PFSK-1 (cell line): ENCODE results near the gene FBXO8.

Experiments used
- FOXP2 ChIP-seq: optimal IDR thresholded peaks from 2 replicates; pipeline ENCODE3; 2011; ENCODE audit warnings: borderline replicate concordance, control low read depth, inconsistent platforms; ENCODE audit not compliant: insufficient read depth; ENCODE audit errors: extremely low read length, extremely low read depth
- POLR2AphosphoS5 ChIP-seq: IDR thresholded peaks from 2 replicates; pipeline ENCODE4 v1.6.1; 2012; ENCODE audit warnings: low read depth, mild to moderate bottlenecking, control low read depth, low read length, moderate library complexity
- REST ChIP-seq, 2 experiments: IDR thresholded peaks; 2 replicates each; pipeline versions ENCODE4 v1.6.1 to v1.8.0; 2011 to 2012; ENCODE audit warnings: low read depth in 2 of 2, low read length in 2 of 2, control low read depth in 1 of 2, inconsistent platforms in 1 of 2, mild to moderate bottlenecking in 1 of 2, moderate library complexity in 1 of 2; ENCODE audit not compliant: insufficient read depth in 1 of 2
- SIN3A ChIP-seq: IDR thresholded peaks from 2 replicates; pipeline ENCODE4 v1.6.1; 2012; ENCODE audit warnings: mild to moderate bottlenecking, low read length, moderate library complexity, borderline replicate concordance; ENCODE audit not compliant: insufficient read depth
- TAF1 ChIP-seq: IDR thresholded peaks from 2 replicates; pipeline ENCODE4 v1.6.1; 2012; ENCODE audit warnings: low read length, control low read depth, borderline replicate concordance; ENCODE audit not compliant: insufficient read depth

FBXO8 gene

GRCh38 chr4:174215961-174216680, 67.3 kb downstream of the FBXO8 start:
- TF ChIP-seq TAF1 (no peak), REST (IDR thresholded peaks at IDR 0.05; ENCODE audit: insufficient read depth in 1 of 2, low read depth in 2 of 2, low read length in 2 of 2) (no peak), POLR2AphosphoS5 (no peak)

GRCh38 chr4:174215057-174215456, 68.4 kb downstream of the FBXO8 start:
- TF ChIP-seq REST (IDR thresholded peaks at IDR 0.05; ENCODE audit: insufficient read depth in 1 of 2, low read depth in 2 of 2, low read length in 2 of 2) (no peak), TAF1 (no peak), SIN3A (no peak), POLR2AphosphoS5 (no peak), FOXP2 (no peak)

- TF ChIP-seq SIN3A = no peak
- TF ChIP-seq POLR2AphosphoS5 = no peak
- no peak for TF ChIP-seq FOXP2
- TF ChIP-seq REST (IDR thresholded peaks at IDR 0.05; ENCODE audit: insufficient read depth in 1 of 2, low read depth in 2 of 2, low read length in 2 of 2) = no peak
- TF ChIP-seq TAF1 = no peak
Measured at GRCh38 chr4:174214101-174214878, 69.2 kb downstream of the FBXO8 start.

GRCh38 chr4:174213731-174214100, 69.8 kb downstream of the FBXO8 start:
- TF ChIP-seq FOXP2 = no peak
- no peak for TF ChIP-seq REST (IDR thresholded peaks at IDR 0.05; ENCODE audit: insufficient read depth in 1 of 2, low read depth in 2 of 2, low read length in 2 of 2)
- TF ChIP-seq TAF1 = no peak
- no peak for TF ChIP-seq SIN3A
- no peak for TF ChIP-seq POLR2AphosphoS5
